GM03348 (cell line): ENCODE results near the gene CFAP97.
A peak's percentile ranks its signal among the peaks of the same experiment; 100 is the strongest.
"Not testable (repeated sequence)": the region's sequence is repeated elsewhere in the genome, so short reads cannot be mapped to it uniquely, and the experiment has no call there.

Source experiments
- DNase-seq: peaks from one replicate; pipeline ENCODE4 v3.0.0; 2012; ENCODE audit warnings: low spot score

The CFAP97 gene

GRCh38 chr4:185138161-185138560 lies 65.6 kb downstream of the CFAP97 start:
- DNase-seq: no peak

GRCh38 chr4:185137233-185137925 lies 66.4 kb downstream of the CFAP97 start:
- DNase-seq: no peak

GRCh38 chr4:185134307-185134869 lies 69.4 kb downstream of the CFAP97 start:
- peak; percentile 75 for DNase-seq

- peak; percentile 52 for DNase-seq
Observed at GRCh38 chr4:185128272-185129119, 75.3 kb downstream of the CFAP97 start.

- DNase-seq: peak; percentile 36
Observed at GRCh38 chr4:185127021-185127925, 76.5 kb downstream of the CFAP97 start.

GRCh38 chr4:185124006-185124405 lies 79.8 kb downstream of the CFAP97 start:
- no peak for DNase-seq

GRCh38 chr4:185122681-185123345 lies 81.0 kb downstream of the CFAP97 start:
- no peak for DNase-seq

GRCh38 chr4:185120631-185120946 lies 83.2 kb downstream of the CFAP97 start:
- DNase-seq: no peak

- DNase-seq: no peak
Observed at GRCh38 chr4:185119927-185120630, 83.7 kb downstream of the CFAP97 start.

- not testable (repeated sequence) for DNase-seq
Observed at GRCh38 chr4:185119467-185119866, 84.3 kb downstream of the CFAP97 start.

- no peak for DNase-seq
Observed at GRCh38 chr4:185118876-185119275, 84.9 kb downstream of the CFAP97 start.

- DNase-seq: no peak
Observed at GRCh38 chr4:185117300-185117934, 86.4 kb downstream of the CFAP97 start.

GRCh38 chr4:185115827-185116232 lies 88.0 kb downstream of the CFAP97 start:
- no peak for DNase-seq

- DNase-seq: no peak
Observed at GRCh38 chr4:185113340-185113739, 90.5 kb downstream of the CFAP97 start.

- DNase-seq: peak; percentile 88
Observed at GRCh38 chr4:185112104-185112503, 91.7 kb downstream of the CFAP97 start.

GRCh38 chr4:185110375-185110823 lies 93.4 kb downstream of the CFAP97 start:
- no peak for DNase-seq

GRCh38 chr4:185109736-185110135 lies 94.1 kb downstream of the CFAP97 start:
- DNase-seq: no peak
